ENCODE data around the gene MAP3K2.

MAP3K2 gene

GRCh38 chr2:127398239-127398590 is 10.4 kb upstream of the MAP3K2 start:
- Histone ChIP-seq H3K9me3 (no peaks in the 10 kb centered on the region), H3K9ac (no peak overlapping the region), H3K27me3 (no peaks in the 10 kb centered on the region), H3K4me3 (no peak overlapping the region), H3K36me3 (no peaks in the 10 kb centered on the region), H3K4me2 (no peak overlapping the region), H3K4me1 (no peaks in the 10 kb centered on the region), H3K27ac (no peak overlapping the region), H4K20me1 (no peaks in the 10 kb centered on the region)
- no peak for TF ChIP-seq Cebpa-rat (IDR thresholded peaks at IDR 0.05)

- Histone ChIP-seq H3K4me3 (no peak overlapping the region), H3K4me1 (no peaks in the 10 kb centered on the region), H3K9ac (no peak overlapping the region), H3K9me3 (no peaks in the 10 kb centered on the region), H3K27me3 (no peaks in the 10 kb centered on the region), H3K4me2 (no peak overlapping the region), H3K27ac (no peak overlapping the region), H4K20me1 (no peaks in the 10 kb centered on the region), H3K36me3 (no peaks in the 10 kb centered on the region)
- TF ChIP-seq Cebpa-rat (IDR thresholded peaks at IDR 0.05): no peak
Observed at GRCh38 chr2:127397568-127398238, 9.9 kb upstream of the MAP3K2 start.

- Histone ChIP-seq H3K9me3 (no peaks in the 10 kb centered on the region), H3K27me3 (no peaks in the 10 kb centered on the region), H3K4me2 (no peak overlapping the region), H3K27ac (no peak overlapping the region), H3K4me3 (no peak overlapping the region), H3K36me3 (no peaks in the 10 kb centered on the region), H4K20me1 (no peaks in the 10 kb centered on the region), H3K4me1 (peaks cover 17% of the 10 kb centered on the region), H3K9ac (no peak overlapping the region)
- TF ChIP-seq Cebpa-rat (IDR thresholded peaks at IDR 0.05): no peak
Observed at GRCh38 chr2:127394492-127394891, 6.7 kb upstream of the MAP3K2 start.

GRCh38 chr2:127392828-127393578 is 5.2 kb upstream of the MAP3K2 start:
- no peaks in the 10 kb centered on the region for H3K36me3 ChIP-seq
- no peak overlapping the region for H3K4me3 ChIP-seq
- no peaks in the 10 kb centered on the region for H3K27me3 ChIP-seq
- no peak overlapping the region for H3K27ac ChIP-seq
- H3K9ac ChIP-seq: no peak overlapping the region
- H3K9me3 ChIP-seq: no peaks in the 10 kb centered on the region
- no peaks in the 10 kb centered on the region for H4K20me1 ChIP-seq
- no peak for TF ChIP-seq Cebpa-rat (IDR thresholded peaks at IDR 0.05)
- H3K4me2 ChIP-seq: no peak overlapping the region
- H3K4me1 ChIP-seq: peaks cover 30% of the 10 kb centered on the region

GRCh38 chr2:127392133-127392827 is 4.5 kb upstream of the MAP3K2 start:
- TF ChIP-seq Cebpa-rat (IDR thresholded peaks at IDR 0.05): no peak
- Histone ChIP-seq H3K36me3 (no peaks in the 10 kb centered on the region), H3K9ac (no peak overlapping the region), H3K4me1 (peaks cover 30% of the 10 kb centered on the region), H4K20me1 (no peaks in the 10 kb centered on the region), H3K27ac (no peak overlapping the region), H3K9me3 (no peaks in the 10 kb centered on the region), H3K27me3 (no peaks in the 10 kb centered on the region), H3K4me3 (no peak overlapping the region), H3K4me2 (no peak overlapping the region)

- H3K9me3 ChIP-seq: no peaks in the 10 kb centered on the region
- H3K27me3 ChIP-seq: no peaks in the 10 kb centered on the region
- peaks cover 3% of the 10 kb centered on the region; the same call in 1 of the 2 replicates for H3K36me3 ChIP-seq
- H3K4me3 ChIP-seq: no peak overlapping the region
- peak overlapping the region; percentile 89 for H3K4me2 ChIP-seq
- peaks cover 51% of the 10 kb centered on the region for H3K4me1 ChIP-seq
- H3K9ac ChIP-seq: no peak overlapping the region
- H4K20me1 ChIP-seq: peaks cover 22% of the 10 kb centered on the region
- H3K27ac ChIP-seq: no peak overlapping the region
- TF ChIP-seq Cebpa-rat (IDR thresholded peaks at IDR 0.05): no peak
Observed at GRCh38 chr2:127389778-127390435, 2.1 kb upstream of the MAP3K2 start.

GRCh38 chr2:127388423-127389164 is 819 bp upstream of the MAP3K2 start:
- Histone ChIP-seq H3K4me3 (peak overlapping the region; percentile 99), H3K4me1 (peaks cover 57% of the 10 kb centered on the region), H3K27ac (peak overlapping the region; percentile 99), H3K27me3 (no peaks in the 10 kb centered on the region), H3K4me2 (peak overlapping the region; percentile 89), H3K9ac (peak overlapping the region; percentile 77), H3K36me3 (peaks cover 10% of the 10 kb centered on the region; the same call in 1 of the 2 replicates), H3K9me3 (no peaks in the 10 kb centered on the region), H4K20me1 (peaks cover 36% of the 10 kb centered on the region)
- TF ChIP-seq Cebpa-rat (IDR thresholded peaks at IDR 0.05): no peak

GRCh38 chr2:127386764-127387654 is 766 bp downstream of the MAP3K2 start:
- Histone ChIP-seq H4K20me1 (peaks cover 51% of the 10 kb centered on the region), H3K27ac (peak overlapping the region; percentile 99), H3K9me3 (no peaks in the 10 kb centered on the region), H3K4me2 (peak overlapping the region; percentile 89), H3K9ac (peak overlapping the region; percentile 99), H3K36me3 (peaks cover 10% of the 10 kb centered on the region; the same call in 1 of the 2 replicates), H3K4me3 (peak overlapping the region; percentile 99), H3K4me1 (peaks cover 57% of the 10 kb centered on the region), H3K27me3 (no peaks in the 10 kb centered on the region)
- no peak for TF ChIP-seq Cebpa-rat (IDR thresholded peaks at IDR 0.05)

All from BLaER1 (cell line).